HUES6 (cell line): ENCODE measurements around the gene CILP.

Experiments used
- H3K27ac ChIP-seq: 2 replicates; pipeline ENCODE4 v1.7.0; 2013; ENCODE audit warnings: low read depth, mild to moderate bottlenecking, low read length, inconsistent platforms
- H3K27me3 ChIP-seq: 2 replicates; pipeline ENCODE4 v1.6.1; 2013; ENCODE audit warnings: low read length; ENCODE audit not compliant: control insufficient read depth, insufficient read depth
- H3K36me3 ChIP-seq: 2 replicates; pipeline ENCODE4 v1.6.1; 2013; ENCODE audit warnings: low read length; ENCODE audit not compliant: control insufficient read depth, insufficient read depth
- H3K4me1 ChIP-seq: 2 replicates; pipeline ENCODE4 v1.6.1; 2013; ENCODE audit warnings: low read length; ENCODE audit not compliant: control insufficient read depth, insufficient read depth
- H3K4me3 ChIP-seq: 2 replicates; pipeline ENCODE4 v1.5.1; 2013; ENCODE audit warnings: low read depth, low read length
- H3K9ac ChIP-seq: one replicate; pipeline ENCODE4 v1.6.1; 2013; ENCODE audit warnings: mild to moderate bottlenecking, low read length
- H3K9me3 ChIP-seq: 2 replicates; pipeline ENCODE4 v1.6.1; 2013; ENCODE audit warnings: low read depth, low read length; ENCODE audit not compliant: control insufficient read depth, insufficient read depth

The CILP gene

DNA sequence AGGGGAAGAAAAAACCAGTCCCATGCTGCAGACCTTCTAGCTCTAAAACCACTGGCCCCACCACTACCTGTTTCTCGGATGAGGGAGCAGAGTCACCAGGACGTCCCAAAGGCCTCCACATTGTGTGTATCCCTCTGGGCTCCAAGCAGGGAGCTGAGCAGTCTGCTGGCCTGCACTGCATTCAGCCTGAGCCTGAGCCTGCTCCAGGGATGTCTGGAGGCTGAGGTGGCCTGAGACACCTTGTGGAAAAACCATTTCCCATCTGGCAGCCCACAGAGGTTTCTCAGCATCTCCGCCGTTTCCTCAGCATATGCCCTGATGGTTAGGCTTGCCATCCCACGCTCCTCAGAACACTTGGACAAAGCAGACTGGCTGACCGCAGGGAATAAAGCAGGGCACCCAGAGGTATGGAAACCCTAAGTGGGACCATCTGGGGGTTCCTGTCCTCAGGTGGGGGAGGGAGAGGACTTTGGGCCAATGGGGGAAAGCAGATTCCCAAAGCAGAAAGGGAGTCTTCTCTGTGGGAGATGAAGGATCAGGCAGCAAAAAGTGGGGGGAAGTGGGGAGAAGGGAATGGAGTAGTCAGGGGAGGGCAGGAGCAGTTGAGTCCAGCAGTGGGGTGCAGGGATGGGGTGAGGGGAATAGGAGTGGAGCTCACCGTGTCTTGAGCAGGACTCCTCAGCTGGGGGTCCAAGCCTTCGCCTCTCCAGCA, at the start of gene CILP:
Gene CILP (minus strand): TSS at position 704 of the 712 bp plus-strand sequence. CDS start 1,718 bp downstream, outside the sequence.
- Histone ChIP-seq H3K27me3 (no peaks in the 10 kb centered on the region), H3K27ac (no peak within 1 kb of the TSS), H3K4me1 (peaks cover 5% of the 10 kb centered on the region; the same call in 1 of the 2 replicates), H3K9me3 (no peaks in the 10 kb centered on the region), H3K9ac (no peak within 1 kb of the TSS), H3K36me3 (no peaks in the 10 kb centered on the region), H3K4me3 (no peak within 1 kb of the TSS)

GRCh38 chr15:65260968-65261367, 49.7 kb upstream of the CILP start:
- H3K27me3 ChIP-seq: no peaks in the 10 kb centered on the region
- peaks cover 14% of the 10 kb centered on the region for H3K4me1 ChIP-seq
- H3K9ac ChIP-seq: no peak overlapping the region
- H3K27ac ChIP-seq: no peak overlapping the region
- no peak overlapping the region for H3K4me3 ChIP-seq
- peaks cover 13% of the 10 kb centered on the region for H3K36me3 ChIP-seq
- H3K9me3 ChIP-seq: no peaks in the 10 kb centered on the region

DNA sequence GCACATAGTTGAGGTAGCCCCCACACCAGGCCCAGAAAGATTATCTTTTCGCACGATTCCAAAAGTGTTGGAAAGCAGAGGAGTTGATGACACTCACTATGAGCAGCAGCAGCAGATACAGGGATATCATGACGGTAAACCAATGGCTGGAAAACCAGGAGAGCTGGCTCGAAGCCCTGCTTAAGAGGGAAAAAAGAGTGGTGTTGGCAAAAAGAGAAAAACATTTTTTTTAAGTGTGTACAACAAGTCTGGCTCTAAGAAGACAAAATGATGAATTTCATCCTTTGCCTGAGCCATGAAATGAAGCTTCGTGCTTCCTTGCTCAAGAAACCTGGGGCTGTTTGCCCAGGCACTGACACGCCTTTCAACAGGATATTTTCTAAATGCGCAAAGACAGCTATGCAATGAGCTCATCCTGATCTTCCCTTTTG, 48.1 kb upstream of the CILP start:
- no peak overlapping the region for H3K4me3 ChIP-seq
- H3K9me3 ChIP-seq: no peaks in the 10 kb centered on the region
- peaks cover 8% of the 10 kb centered on the region; the same call in 1 of the 2 replicates for H3K4me1 ChIP-seq
- no peak overlapping the region for H3K9ac ChIP-seq
- H3K27me3 ChIP-seq: no peaks in the 10 kb centered on the region
- H3K27ac ChIP-seq: no peak overlapping the region
- H3K36me3 ChIP-seq: peaks cover 13% of the 10 kb centered on the region

GRCh38 chr15:65258375-65259262, 47.3 kb upstream of the CILP start:
- H3K27me3 ChIP-seq: no peaks in the 10 kb centered on the region
- H3K9me3 ChIP-seq: no peaks in the 10 kb centered on the region
- H3K9ac ChIP-seq: no peak overlapping the region
- peaks cover 10% of the 10 kb centered on the region; the same call in 1 of the 2 replicates for H3K4me1 ChIP-seq
- no peak overlapping the region for H3K27ac ChIP-seq
- no peak overlapping the region for H3K4me3 ChIP-seq
- peaks cover 13% of the 10 kb centered on the region for H3K36me3 ChIP-seq

GRCh38 chr15:65255486-65256140, 44.3 kb upstream of the CILP start:
- Histone ChIP-seq H3K9ac (no peak overlapping the region), H3K27me3 (no peaks in the 10 kb centered on the region), H3K27ac (no peak overlapping the region), H3K36me3 (peaks cover 8% of the 10 kb centered on the region), H3K4me1 (peaks cover 10% of the 10 kb centered on the region; the same call in 1 of the 2 replicates), H3K4me3 (no peak overlapping the region), H3K9me3 (no peaks in the 10 kb centered on the region)

DNA sequence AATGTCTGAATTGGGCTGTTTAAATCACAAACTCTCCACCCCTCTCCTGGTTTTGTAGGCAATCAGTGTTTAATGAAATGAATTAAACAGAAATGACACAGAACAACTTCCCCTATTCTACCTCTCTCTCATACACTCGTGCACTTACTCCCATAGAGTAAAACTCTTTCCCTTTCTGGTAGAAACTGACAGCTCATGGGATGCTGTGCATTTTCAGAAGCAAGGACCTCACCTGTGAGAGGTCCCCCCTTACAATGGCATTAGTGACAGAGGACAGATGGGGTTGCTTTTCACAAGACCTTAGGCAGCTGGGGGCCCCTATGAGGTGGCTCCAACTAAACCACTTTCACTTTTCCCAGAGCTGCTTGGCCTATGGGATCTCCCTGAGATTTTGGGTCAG, 43.5 kb upstream of the CILP start:
- H3K9ac ChIP-seq: no peak overlapping the region
- 0 out of 2 replicates have a peak, but pooled peaks cover 2% of the 10 kb centered on the region for H3K36me3 ChIP-seq
- no peak overlapping the region for H3K4me3 ChIP-seq
- no peaks in the 10 kb centered on the region for H3K9me3 ChIP-seq
- no peak overlapping the region for H3K27ac ChIP-seq
- peaks cover 10% of the 10 kb centered on the region; the same call in 1 of the 2 replicates for H3K4me1 ChIP-seq
- no peaks in the 10 kb centered on the region for H3K27me3 ChIP-seq

DNA sequence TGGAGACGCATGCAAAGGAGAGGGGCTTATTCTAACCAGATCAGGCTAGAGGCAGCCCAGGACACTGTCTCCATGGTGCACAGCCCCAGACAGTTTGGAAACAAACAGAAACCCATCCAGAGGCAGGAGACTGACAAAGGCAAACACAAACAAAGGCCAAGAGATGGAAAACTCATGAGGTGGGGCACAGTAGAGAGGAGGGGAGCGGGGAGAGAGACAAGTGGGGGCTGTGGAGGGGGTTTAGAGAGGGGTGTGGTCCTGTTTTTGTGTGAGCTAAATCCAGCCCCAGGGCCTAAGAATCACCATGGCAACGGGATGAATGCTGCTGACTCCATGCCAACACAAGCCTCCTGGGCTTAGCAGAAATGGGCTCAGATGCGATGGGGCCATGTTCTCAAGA, 43.1 kb upstream of the CILP start:
- H3K27me3 ChIP-seq: no peaks in the 10 kb centered on the region
- no peak overlapping the region for H3K4me3 ChIP-seq
- H3K4me1 ChIP-seq: peaks cover 8% of the 10 kb centered on the region; the same call in 1 of the 2 replicates
- H3K9me3 ChIP-seq: no peaks in the 10 kb centered on the region
- no peak overlapping the region for H3K9ac ChIP-seq
- H3K36me3 ChIP-seq: 0 out of 2 replicates have a peak, but pooled peaks cover 2% of the 10 kb centered on the region
- H3K27ac ChIP-seq: no peak overlapping the region

DNA sequence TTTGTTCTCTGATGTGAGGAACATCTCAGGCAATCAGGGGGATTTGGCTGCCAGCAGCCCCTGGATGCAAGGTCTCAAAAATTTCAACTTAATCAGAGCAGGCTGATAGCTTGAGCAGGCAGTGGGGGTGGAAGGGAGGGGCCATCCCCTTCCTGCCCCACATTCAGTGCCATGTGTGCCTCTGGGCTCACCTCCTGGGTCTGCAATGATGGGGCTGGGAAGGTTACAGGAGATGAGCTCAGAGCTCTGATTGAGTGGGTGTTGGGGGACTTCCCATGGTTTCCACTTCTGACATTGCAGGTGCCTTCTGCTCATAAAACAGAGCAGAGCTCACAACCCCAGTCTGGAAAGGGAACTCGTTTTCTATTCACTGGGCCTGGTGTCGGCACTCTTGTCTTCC, 38.4 kb upstream of the CILP start:
- H3K9me3 ChIP-seq: 0 out of 2 replicates have a peak, but pooled peaks cover under 1% of the 10 kb centered on the region
- H3K27ac ChIP-seq: no peak overlapping the region
- no peak overlapping the region for H3K9ac ChIP-seq
- no peak overlapping the region for H3K4me3 ChIP-seq
- peaks cover 18% of the 10 kb centered on the region for H3K4me1 ChIP-seq
- no peaks in the 10 kb centered on the region for H3K27me3 ChIP-seq
- no peaks in the 10 kb centered on the region for H3K36me3 ChIP-seq

DNA sequence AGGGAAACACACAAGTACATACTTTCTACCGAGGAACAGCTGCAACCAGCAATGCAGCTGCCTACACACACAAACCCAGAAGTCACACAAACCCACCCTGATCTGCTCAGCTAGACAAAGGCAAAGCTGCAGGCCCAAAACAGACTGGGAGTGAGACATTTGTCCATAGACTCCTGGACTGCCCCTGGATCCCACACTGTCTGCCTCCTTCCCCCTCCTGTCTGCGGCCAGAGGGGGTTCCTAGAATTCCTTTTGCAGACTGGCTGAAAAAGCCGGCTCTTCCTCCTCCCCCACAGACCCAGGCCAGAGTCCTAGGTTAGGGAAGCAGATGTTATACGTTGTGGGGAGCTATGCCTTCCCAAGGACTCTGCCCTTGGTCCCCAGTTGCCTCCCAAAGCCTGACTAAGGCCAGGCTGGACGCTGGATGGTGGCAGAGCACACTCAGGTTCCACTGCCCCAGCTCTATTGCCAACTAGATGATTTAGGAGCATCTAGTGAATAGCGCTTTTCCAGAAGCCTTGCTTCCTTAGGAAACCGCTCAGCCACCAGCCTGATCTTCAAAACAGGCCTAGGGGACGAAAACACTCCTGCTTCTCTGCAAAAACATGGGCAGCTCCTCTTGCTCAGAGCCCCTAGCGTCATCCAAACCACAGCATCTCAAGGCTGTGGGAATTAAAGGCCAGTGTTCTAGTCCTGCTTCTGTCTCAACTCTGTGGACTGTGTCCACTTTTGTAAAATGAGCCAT, 37.4 kb upstream of the CILP start:
- Histone ChIP-seq H3K9ac (no peak overlapping the region), H3K27me3 (no peaks in the 10 kb centered on the region), H3K36me3 (no peaks in the 10 kb centered on the region), H3K27ac (no peak overlapping the region), H3K4me3 (no peak overlapping the region), H3K4me1 (peaks cover 13% of the 10 kb centered on the region; the same call in 1 of the 2 replicates), H3K9me3 (0 out of 2 replicates have a peak, but pooled peaks cover 2% of the 10 kb centered on the region)

DNA sequence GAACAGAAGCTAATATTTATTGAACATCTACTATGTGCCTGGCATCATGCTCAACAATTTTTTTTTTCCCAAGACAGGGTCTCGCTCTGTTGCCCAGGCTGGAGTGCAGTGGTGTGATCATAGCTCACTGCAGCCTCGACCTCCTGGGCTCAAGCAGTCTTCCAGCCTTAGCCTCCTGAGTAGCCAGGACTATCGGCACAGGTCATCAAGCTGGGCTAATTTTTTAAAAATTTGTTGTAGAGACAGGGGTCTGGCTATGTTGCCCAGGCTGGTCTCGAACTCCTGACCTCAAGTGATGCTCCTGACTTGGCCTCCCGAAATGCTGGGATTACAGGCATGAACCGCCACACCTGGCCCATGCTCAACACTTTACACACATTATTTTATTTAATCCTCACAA, 35.7 kb upstream of the CILP start:
- no peaks in the 10 kb centered on the region for H3K36me3 ChIP-seq
- no peaks in the 10 kb centered on the region for H3K27me3 ChIP-seq

More for the DNA sequence above, 35.7 kb upstream of the CILP start:
- Histone ChIP-seq H3K4me3 (no peak overlapping the region), H3K27ac (no peak overlapping the region), H3K9ac (no peak overlapping the region), H3K4me1 (peaks cover 13% of the 10 kb centered on the region; the same call in 1 of the 2 replicates), H3K9me3 (0 out of 2 replicates have a peak, but pooled peaks cover 2% of the 10 kb centered on the region)
